NCI-H2171 treated with DMSO at 0.1 percent for 48 hours (cell line): ENCODE data around the gene CD200.

Experiments
- DNase-seq: peaks from one replicate; lab custom pipeline; 2025; lab: John Stamatoyannopoulos, UW

CD200 gene

DNA sequence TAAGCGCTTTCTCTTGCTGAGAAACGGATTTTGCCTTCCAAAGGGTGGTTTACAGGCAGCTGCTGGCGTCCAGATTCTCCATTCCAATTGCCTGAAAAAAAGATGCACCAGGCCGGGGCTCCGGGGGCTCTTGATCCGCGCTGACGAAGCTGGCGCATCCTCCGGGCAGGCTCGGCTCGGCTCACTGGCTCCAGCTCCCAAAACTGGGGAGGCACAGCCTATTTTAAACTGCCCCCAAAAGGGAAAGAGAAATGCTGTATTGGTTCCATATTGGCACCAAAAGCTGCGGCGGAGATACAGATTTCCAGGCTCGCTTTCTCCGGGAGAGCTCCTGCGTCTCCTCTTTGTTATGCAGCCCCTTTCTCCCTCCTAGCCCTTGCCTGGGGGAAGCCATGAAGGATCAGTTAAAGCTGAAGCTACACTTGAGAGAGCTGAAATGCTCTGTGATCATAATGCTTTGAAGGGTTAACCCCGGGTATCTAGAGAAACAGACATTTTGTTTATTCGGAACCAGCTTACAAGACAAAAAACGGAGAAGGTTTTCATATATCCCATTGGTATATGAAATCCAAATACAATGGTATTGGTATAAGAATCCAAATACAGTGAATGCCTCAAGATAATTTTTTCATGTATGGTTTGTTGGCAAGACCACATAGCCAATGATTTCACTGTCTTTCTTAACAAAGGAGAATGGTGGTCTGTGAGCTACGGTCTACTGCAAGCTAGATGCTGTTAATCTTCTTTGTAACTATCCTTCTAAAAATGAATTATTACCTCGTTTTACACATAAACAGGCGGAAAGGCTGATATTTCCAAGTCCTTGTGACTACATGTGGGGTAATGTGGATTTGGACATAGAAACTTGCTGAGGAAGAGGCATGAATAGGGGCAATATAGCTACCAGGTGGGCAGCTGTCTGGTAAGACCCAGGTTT is 693 bp downstream of the CD200 start:
- DNase-seq, result peak; percentile 80

- no peak for DNase-seq
Observed at GRCh38 chr3:112334691-112335433, 1.9 kb downstream of the CD200 start.

- DNase-seq, result no peak
Observed at GRCh38 chr3:112335434-112335781, 2.5 kb downstream of the CD200 start.

DNA sequence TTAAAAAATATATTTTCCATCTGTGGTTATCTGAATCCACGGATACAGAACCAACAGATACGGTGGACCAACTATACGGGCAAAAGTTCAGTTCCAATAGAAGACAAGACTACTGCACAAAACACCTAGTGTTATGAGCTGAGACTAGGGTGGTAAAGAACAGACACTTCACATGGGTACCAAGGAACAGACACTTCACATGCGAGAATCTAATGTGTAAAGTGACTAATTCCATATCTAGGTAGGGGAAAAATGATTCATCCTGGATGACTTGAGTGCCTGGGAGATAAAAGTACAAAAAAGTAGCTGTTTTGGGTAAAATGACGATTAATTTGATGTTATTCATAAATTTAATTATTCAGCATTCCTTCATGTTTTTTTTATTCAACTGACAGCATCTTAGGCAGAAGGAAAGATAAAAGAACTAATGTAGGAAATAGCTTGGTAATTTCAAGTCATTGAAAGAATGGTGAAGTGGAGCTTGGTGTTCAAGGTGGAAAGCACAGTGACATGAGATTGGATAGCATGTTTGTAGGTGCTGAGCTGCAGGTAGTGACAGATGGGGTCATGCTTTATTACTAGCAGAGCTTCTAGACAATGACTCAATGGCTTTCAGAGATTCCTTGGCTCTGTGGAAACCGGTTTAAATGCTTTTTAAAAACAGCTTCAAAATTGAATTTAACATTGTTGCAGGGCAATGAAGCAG is 5.2 kb downstream of the CD200 start:
- DNase-seq, result peak; percentile 69

DNA sequence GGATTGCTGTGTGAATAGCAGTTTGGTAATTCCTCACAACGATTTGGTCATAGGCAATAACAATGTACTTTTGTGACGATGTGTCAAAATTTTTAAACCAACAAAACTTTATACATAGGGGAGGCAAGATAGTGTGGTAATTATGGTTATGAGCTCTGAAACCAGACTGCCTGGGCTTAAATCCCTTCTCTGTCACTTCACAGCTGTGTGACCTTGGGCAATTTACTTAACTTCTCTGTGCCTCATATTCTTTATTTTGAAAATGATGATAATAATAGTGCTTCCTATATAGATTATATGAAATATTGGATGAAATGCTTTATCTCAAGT is 5.7 kb downstream of the CD200 start:
- no peak for DNase-seq

GRCh38 chr3:112339134-112339533 is 6.2 kb downstream of the CD200 start:
- DNase-seq, result no peak

DNA sequence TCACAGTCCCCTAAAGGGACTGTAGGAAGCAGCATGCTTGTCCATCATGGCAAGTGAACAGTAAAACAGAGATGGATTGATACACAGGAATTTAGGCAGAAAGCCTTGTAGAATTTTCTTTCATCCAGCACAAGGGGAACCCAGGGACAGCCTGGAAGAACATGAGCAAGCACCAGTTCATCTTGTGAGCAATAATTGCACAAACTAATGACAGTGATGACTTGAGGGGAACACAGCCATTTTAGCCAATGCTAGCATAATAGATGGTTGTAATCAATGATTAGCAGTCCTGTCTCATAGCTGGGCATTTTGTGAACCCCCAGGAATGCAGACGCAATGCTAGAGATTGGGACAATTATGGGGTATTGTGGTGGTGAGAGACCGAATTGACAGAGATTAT is 6.7 kb downstream of the CD200 start:
- DNase-seq, result no peak

DNA sequence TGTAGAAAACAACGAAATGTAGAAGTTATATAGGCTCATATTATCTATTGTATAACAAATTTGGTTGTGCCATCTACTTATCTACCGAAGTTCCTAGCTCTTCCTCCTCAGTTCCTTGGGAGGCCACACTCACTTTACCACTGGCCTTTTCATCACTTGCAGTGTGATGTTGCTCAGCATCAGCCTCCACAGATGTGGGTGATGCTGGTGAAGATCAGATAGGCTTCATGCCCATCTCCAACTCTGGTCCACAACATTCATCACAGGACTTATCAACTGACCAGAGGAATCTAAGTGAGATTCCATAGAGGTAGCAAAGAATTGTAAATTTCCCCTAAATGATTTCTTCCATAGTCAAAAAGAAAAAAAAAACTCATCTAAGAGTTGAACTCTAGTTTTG is 8.4 kb downstream of the CD200 start:
- no peak for DNase-seq

GRCh38 chr3:112345681-112346080 is 12.7 kb downstream of the CD200 start:
- DNase-seq, result no peak

DNA sequence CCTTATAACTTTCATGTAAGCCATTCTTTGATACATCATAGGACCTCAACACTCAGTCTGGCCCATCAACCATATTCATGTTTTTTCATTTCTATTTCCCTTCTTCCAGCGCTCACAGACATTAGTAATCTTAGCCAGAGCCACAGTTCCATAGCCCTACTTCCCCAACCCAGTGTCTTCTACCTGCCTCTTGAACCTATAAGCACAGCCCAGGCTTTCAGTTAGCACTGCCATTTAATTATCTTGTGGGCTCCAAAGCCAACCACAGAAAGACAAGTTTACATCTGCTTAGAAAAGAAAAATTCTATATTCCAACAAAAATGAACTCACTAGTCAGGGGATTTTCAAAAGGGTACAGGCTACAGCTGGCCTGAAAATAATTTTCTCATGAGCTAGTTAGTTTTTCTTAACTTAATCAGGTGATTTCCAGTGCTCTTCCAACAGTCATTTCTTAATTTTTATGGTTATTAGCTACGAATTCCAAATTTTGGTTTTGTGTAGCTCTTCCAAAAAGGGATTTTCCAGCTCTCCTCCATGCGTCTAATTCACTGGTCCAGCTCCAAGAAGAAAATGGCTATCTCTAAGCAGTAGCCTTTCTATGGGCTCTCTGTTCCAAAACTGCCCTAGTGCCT is 13.7 kb downstream of the CD200 start:
- no peak for DNase-seq

DNA sequence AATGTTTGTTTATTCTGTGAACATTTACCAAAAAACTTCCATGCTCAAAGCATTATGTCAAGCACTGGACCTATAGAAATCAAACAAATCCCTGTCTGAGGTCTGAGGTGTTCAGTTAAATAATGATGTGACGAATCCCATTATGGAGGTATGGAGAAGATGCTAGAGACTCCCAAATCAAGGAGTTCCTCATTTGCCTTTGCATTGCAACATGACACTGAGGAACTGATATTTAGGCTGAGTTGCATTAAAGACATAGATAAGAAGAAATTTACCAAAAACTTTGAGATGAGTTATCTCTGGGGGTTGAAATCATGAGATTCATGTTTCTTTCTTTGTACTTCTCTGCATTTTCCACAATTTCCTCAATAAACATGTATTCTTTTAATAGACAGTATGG is 16.0 kb downstream of the CD200 start:
- no peak for DNase-seq

DNA sequence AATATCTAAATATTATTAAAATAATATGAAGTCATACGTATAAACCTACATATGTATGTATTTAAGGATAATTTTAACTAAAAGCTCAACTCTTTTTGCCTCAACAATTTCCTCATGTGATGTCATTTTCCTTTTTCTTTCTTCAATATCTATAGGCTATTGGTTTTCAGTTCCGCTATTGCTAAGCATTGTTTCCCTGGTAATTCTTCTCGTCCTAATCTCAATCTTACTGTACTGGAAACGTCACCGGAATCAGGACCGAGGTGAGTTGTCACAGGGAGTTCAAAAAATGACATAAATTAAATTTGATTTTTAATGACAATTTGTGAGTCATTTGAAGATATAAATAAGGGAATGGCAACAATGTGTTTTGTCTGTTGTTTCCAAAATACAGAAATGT is 16.6 kb downstream of the CD200 start:
- DNase-seq, result no peak

- peak; percentile 35 for DNase-seq
Observed at GRCh38 chr3:112350018-112350810, 17.3 kb downstream of the CD200 start.

GRCh38 chr3:112351036-112351435 is 18.1 kb downstream of the CD200 start:
- DNase-seq, result no peak

DNA sequence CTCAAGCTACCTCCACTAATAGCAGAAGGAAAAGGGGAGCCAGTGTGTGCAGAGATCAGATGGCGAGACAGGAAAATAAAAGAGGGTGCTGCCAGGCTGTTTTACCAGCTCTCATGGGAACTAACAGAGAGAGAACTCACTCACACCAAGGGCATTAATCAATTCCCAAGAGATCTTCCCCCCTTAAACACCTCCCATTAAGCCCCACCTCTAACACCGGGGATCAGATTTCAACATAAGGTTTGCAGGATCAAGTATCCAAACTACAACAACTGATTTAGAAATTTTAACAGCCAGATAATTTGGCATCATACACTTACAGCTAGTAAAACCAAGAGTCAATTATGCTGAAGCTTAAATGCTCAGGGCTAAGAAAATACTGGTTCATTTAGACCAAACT is 18.9 kb downstream of the CD200 start:
- peak; percentile 100 for DNase-seq

- DNase-seq, result no peak
Observed at GRCh38 chr3:112352720-112353119, 19.8 kb downstream of the CD200 start.

- no peak for DNase-seq
Observed at GRCh38 chr3:112353365-112353764, 20.4 kb downstream of the CD200 start.

DNA sequence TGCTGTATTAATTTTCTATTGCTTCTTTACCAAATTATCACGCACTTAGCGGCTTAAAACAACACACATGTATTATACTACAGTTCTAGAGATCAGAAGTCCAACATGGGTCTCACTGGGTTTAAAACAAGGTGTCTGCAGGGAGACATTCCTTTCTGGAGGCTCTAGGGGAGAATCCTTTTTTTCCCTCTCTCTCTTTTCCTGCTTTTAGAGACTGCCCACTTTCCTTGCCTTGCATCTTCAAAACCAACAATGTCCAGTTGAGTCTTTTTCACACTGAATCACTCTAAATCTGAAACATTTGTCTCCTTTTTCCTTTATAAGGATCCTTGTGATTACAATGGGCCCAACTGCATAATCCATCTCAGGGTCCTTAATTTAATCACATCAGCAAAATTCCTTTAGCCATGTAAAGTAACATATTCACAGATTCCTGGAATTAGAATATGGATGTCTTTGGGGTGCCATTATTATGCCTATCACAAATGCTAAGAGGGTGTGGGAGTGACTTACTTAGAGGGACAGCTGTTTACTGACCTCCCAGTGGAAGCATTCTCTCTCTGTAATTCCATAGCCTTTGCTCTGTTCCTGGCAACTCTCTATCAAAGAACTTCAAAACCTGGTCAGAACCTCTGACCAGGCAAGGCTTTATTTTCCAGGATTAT is 21.8 kb downstream of the CD200 start:
- no peak for DNase-seq

GRCh38 chr3:112355307-112355687 is 22.3 kb downstream of the CD200 start:
- DNase-seq, result no peak

DNA sequence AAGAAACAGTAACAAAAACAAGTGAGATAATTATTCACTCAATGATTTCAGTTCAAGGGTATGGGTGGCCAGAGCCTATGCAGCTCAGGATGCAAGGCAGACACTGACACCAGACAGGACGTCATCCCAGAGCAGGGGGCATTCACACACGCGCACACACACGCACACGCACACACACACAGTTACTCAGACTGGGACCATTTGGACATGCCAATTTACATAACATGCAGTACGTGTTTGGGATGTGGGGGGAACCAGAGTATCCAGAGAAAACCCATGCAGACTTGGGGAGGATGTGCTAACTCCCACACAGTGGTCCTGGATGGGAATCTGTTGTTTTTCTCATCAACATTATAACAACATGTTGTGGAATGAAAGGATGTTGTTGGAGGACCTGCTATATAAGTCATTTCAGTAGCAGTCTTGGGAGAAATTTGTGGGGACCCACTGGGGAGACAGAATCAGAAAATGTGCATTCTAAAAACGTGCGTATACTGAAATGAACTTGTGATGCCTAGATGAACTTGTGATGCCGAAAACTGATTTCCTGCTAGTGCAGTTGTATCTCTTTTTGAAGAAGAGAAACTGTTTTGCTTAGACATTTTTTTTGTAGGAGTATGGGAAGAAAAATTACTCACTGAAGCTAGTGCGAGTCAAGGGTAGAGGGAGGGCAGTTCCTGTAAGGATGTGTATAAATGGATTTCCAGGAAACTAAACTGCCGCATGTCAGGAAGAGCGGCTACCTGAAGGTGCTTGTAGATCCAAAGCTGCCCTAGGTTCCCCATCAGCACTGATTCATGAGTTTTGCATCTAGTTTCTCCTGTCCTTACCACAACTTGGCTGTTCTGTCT is 25.2 kb downstream of the CD200 start:
- DNase-seq, result no peak
